IMR-90 (cell line): ENCODE measurements around the gene PTPN22. TPM values are rescaled to one million over a fixed set of nuclear protein-coding genes. Genes with fewer than 3 reads are reported as not detected.

Experiments
- ATAC-seq: fragments of 200-7000 bp; cut with Tn5 transposase; 2 replicates; pipeline ENCODE4 v1.9.1; 2020; ENCODE audit warnings: low read depth, mild to moderate bottlenecking, moderate library complexity
- BruUV-seq: library from RNA; stranded (reverse); fragments of 400-500 nt; replicated peaks from 2 replicates; lab custom pipeline; 2021; lab: Mats Ljungman, UMichigan
- CTCF ChIA-PET: fragments of 300-600 bp; formaldehyde crosslinking; extraction: SDS; loops from one replicate; lab custom pipeline; 2021; ENCODE audit warnings: antibody characterized with exemption; lab: Yijun Ruan, JAX
- POLR2A ChIA-PET: fragments of 300-600 bp; sonication (Branson Sonifier 250); formaldehyde crosslinking; loops from one replicate; lab custom pipeline; 2022; ENCODE audit warnings: antibody characterized with exemption; ENCODE audit not compliant: unreplicated experiment; lab: Charles Lee
- DNase-seq: peaks from one replicate; pipeline ENCODE4 v3.0.0; 2013
- H2AFZ ChIP-seq: replicated peaks from 2 replicates; pipeline ENCODE3; 2013; ENCODE audit warnings: low read length, mild to moderate bottlenecking; ENCODE audit not compliant: poor library complexity
- H2AK5ac ChIP-seq: 2 replicates; pipeline ENCODE4 v1.6.1; 2013; ENCODE audit warnings: low read depth, low read length, inconsistent platforms
- H2AK9ac ChIP-seq: replicated peaks from 2 replicates; pipeline ENCODE3; 2013; ENCODE audit warnings: mild to moderate bottlenecking, low read depth, low read length, moderate library complexity; ENCODE audit not compliant: poor library complexity
- H2BK120ac ChIP-seq: 2 replicates; pipeline ENCODE4 v1.6.1; 2013; ENCODE audit warnings: low read depth, low read length, inconsistent platforms
- H2BK15ac ChIP-seq: 3 replicates; pipeline ENCODE4 v1.6.1; 2013; ENCODE audit warnings: low read depth, low read length, inconsistent platforms
- H2BK20ac ChIP-seq: 2 replicates; pipeline ENCODE4 v1.6.1; 2013; ENCODE audit warnings: low read depth, mild to moderate bottlenecking, inconsistent platforms, low read length, moderate library complexity
- H2BK5ac ChIP-seq: 2 replicates; pipeline ENCODE4 v1.6.1; 2013; ENCODE audit warnings: mild to moderate bottlenecking, low read depth, low read length, inconsistent platforms; ENCODE audit not compliant: poor library complexity, severe bottlenecking
- H3K14ac ChIP-seq: replicated peaks from 2 replicates; pipeline ENCODE4 v1.6.1; 2013; ENCODE audit warnings: low read depth, low read length, inconsistent platforms
- H3K18ac ChIP-seq: 2 replicates; pipeline ENCODE4 v1.6.1; 2013; ENCODE audit warnings: low read depth, low read length, control low read depth
- H3K23ac ChIP-seq: 2 replicates; pipeline ENCODE4 v1.6.1; 2013; ENCODE audit warnings: low read depth, low read length, inconsistent platforms
- H3K27ac ChIP-seq: 2 replicates; pipeline ENCODE4 v1.5.1; 2013; ENCODE audit warnings: mild to moderate bottlenecking, control low read depth, low read length; ENCODE audit not compliant: insufficient read depth
- H3K27me3 ChIP-seq: 2 replicates; pipeline ENCODE4 v1.6.1; 2013; ENCODE audit warnings: low read length; ENCODE audit not compliant: control insufficient read depth, insufficient read depth
- H3K36me3 ChIP-seq: 2 replicates; pipeline ENCODE4 v1.6.1; 2013; ENCODE audit warnings: low read length, mixed read lengths; ENCODE audit not compliant: control insufficient read depth, insufficient read depth
- H3K4ac ChIP-seq: 2 replicates; pipeline ENCODE4 v1.6.1; 2013; ENCODE audit warnings: low read depth, low read length, inconsistent platforms
- H3K4me1 ChIP-seq: 2 replicates; pipeline ENCODE4 v1.6.1; 2013; ENCODE audit warnings: low read length, mixed read lengths; ENCODE audit not compliant: control insufficient read depth, insufficient read depth
- H3K4me2 ChIP-seq: 2 replicates; pipeline ENCODE4 v1.6.1; 2013; ENCODE audit warnings: low read depth, mild to moderate bottlenecking, control low read depth, low read length, moderate library complexity
- H3K4me3 ChIP-seq: 2 replicates; pipeline ENCODE4 v1.5.1; 2013; ENCODE audit warnings: low read depth, mild to moderate bottlenecking, control low read depth, low read length, moderate library complexity; ENCODE audit not compliant: insufficient read depth
- H3K56ac ChIP-seq: 2 replicates; pipeline ENCODE4 v1.6.1; 2013; ENCODE audit warnings: low read length, inconsistent platforms; ENCODE audit not compliant: insufficient read depth; ENCODE audit errors: extremely low read depth
- H3K79me1 ChIP-seq, 2 experiments: 2 replicates each; pipeline ENCODE4 v1.6.1; 2013; ENCODE audit warnings: low read length in 2 of 2, inconsistent platforms in 1 of 2, low read depth in 1 of 2
- H3K9ac ChIP-seq: 2 replicates; pipeline ENCODE4 v1.6.1; 2013; ENCODE audit warnings: low read depth, low read length, control low read depth
- H3K9me1 ChIP-seq: 2 replicates; pipeline ENCODE4 v1.6.1; 2013; ENCODE audit warnings: low read length, inconsistent platforms; ENCODE audit not compliant: insufficient read depth
- H3K9me3 ChIP-seq: 2 replicates; pipeline ENCODE4 v1.6.1; 2013; ENCODE audit warnings: low read length; ENCODE audit not compliant: control insufficient read depth, insufficient read depth
- H4K20me1 ChIP-seq: 2 replicates; pipeline ENCODE4 v1.6.1; 2013; ENCODE audit warnings: low read length, inconsistent platforms; ENCODE audit not compliant: insufficient read depth
- H4K5ac ChIP-seq: 2 replicates; pipeline ENCODE4 v1.6.1; 2013; ENCODE audit warnings: mild to moderate bottlenecking, low read depth, low read length, control low read depth
- H4K8ac ChIP-seq, 2 experiments: 2 replicates each; pipeline ENCODE4 v1.6.1; 2013; ENCODE audit warnings: low read depth in 2 of 2, low read length in 2 of 2, control low read depth in 1 of 2, inconsistent platforms in 1 of 2
- H4K91ac ChIP-seq: 2 replicates; pipeline ENCODE4 v1.6.1; 2013; ENCODE audit warnings: low read depth, low read length, inconsistent platforms; ENCODE audit not compliant: insufficient read depth
- BHLHE40 ChIP-seq: fragments of 150-350 bp; IDR thresholded peaks from 2 replicates; pipeline ENCODE4 v1.6.1; 2016; ENCODE audit warnings: mild to moderate bottlenecking, low read depth, low read length
- CEBPB ChIP-seq: IDR thresholded peaks from 2 replicates; pipeline ENCODE4 v1.6.1; 2012; ENCODE audit warnings: low read depth, low read length, improper control_type of control experiment
- CHD1 ChIP-seq: IDR thresholded peaks from 2 replicates; pipeline ENCODE4 v1.6.1; 2012; ENCODE audit warnings: low read depth, low read length, improper control_type of control experiment
- FOS ChIP-seq: fragments of 150-350 bp; IDR thresholded peaks from 2 replicates; pipeline ENCODE4 v1.6.1; 2016; ENCODE audit warnings: low read depth, low read length
- MAFK ChIP-seq: IDR thresholded peaks from 2 replicates; pipeline ENCODE4 v1.6.1; 2012; ENCODE audit warnings: low read depth, low read length, improper control_type of control experiment
- MAZ ChIP-seq: IDR thresholded peaks from 2 replicates; pipeline ENCODE4 v1.6.1; 2012; ENCODE audit warnings: low read depth, mild to moderate bottlenecking, low read length, improper control_type of control experiment, moderate library complexity, borderline replicate concordance
- MXI1 ChIP-seq: IDR thresholded peaks from 2 replicates; pipeline ENCODE4 v1.6.1; 2012; ENCODE audit warnings: low read depth, mild to moderate bottlenecking, low read length, moderate library complexity, borderline replicate concordance
- NFE2L2 ChIP-seq: fragments of 150-350 bp; IDR thresholded peaks from 2 replicates; pipeline ENCODE4 v1.6.1; 2016; ENCODE audit warnings: low read depth, mild to moderate bottlenecking, low read length
- POLR2A ChIP-seq: IDR thresholded peaks from 2 replicates; pipeline ENCODE4 v1.6.1; 2012; ENCODE audit warnings: mild to moderate bottlenecking, low read depth, low read length
- RAD21 ChIP-seq: IDR thresholded peaks from 2 replicates; pipeline ENCODE4 v1.6.1; 2012; ENCODE audit warnings: low read length, improper control_type of control experiment
- RCOR1 ChIP-seq: IDR thresholded peaks from 2 replicates; pipeline ENCODE4 v1.6.1; 2012; ENCODE audit warnings: mild to moderate bottlenecking, low read length, improper control_type of control experiment; ENCODE audit not compliant: insufficient replicate concordance
- RFX5 ChIP-seq: IDR thresholded peaks from 2 replicates; pipeline ENCODE4 v1.8.0; 2012; ENCODE audit warnings: low read depth, mild to moderate bottlenecking, low read length, moderate library complexity
- SMC3 ChIP-seq: fragments of 150-350 bp; IDR thresholded peaks from 2 replicates; pipeline ENCODE4 v1.6.1; 2016; ENCODE audit warnings: low read depth, mild to moderate bottlenecking, antibody characterized with exemption, low read length, moderate library complexity
- WGBS, 2 experiments: methylation state at CpG; one replicate each; pipeline versions ENCODE4 v1.1.5 to v1.1.7; 2013; ENCODE audit warnings: missing lambda C conversion rate in 2 of 2; ENCODE audit not compliant: insufficient read length in 1 of 2; ENCODE audit errors: extremely low coverage in 2 of 2; 5-methylcytosine and 5-hydroxymethylcytosine counted together
- dilution Hi-C: fragments of 300-500 bp; cut with HindIII; formaldehyde crosslinking; loops from one replicate; pipeline ENCODE4 v1.14.3; 2018; ENCODE audit warnings: low sequenced_read_pairs; ENCODE audit not compliant: unreplicated experiment
- in situ Hi-C: fragments of 300-500 bp; cut with MboI; formaldehyde crosslinking; loops from 3 replicates; pipeline ENCODE4 v1.14.3; 2019; ENCODE audit warnings: low sequenced_read_pairs, inconsistent platforms, mixed read lengths
- intact Hi-C: fragments of 100-400 bp; cut with micrococcal nuclease; formaldehyde crosslinking; loops from 2 replicates; pipeline ENCODE4 v1.10.0; 2022
- polyA plus RNA-seq, 3 experiments: library from polyadenylated mRNA; depleted of rRNA; stranded (reverse); fragments of >200 nt; gene quantifications; 2 replicates each; pipeline ENCODE4 v1.2.3, GENCODE V29; 2012; ENCODE audit warnings: low replicate concordance in 1 of 3
- total RNA-seq: library from RNA; depleted of rRNA; stranded (reverse); fragments of >200 nt; gene quantifications from 2 replicates; pipeline ENCODE4 v1.2.3, GENCODE V29; 2012
- TF ChIP-seq, protein P1 (sequence below): fragments of 150-350 bp; IDR thresholded peaks from 2 replicates; pipeline ENCODE4 v1.6.1; 2017; ENCODE audit warnings: mild to moderate bottlenecking, antibody characterized with exemption, low read length, low read depth
- TF ChIP-seq, protein P2 (sequence below): conservative IDR thresholded peaks from 2 replicates; pipeline ENCODE4 v1.5.1; 2012; ENCODE audit warnings: mild to moderate bottlenecking, low read depth, low read length, improper control_type of control experiment
- TF ChIP-seq, protein P3 (sequence below): fragments of 150-350 bp; IDR thresholded peaks from 2 replicates; pipeline ENCODE4 v1.6.1; 2016; ENCODE audit warnings: low read depth, mild to moderate bottlenecking, low read length, moderate library complexity, borderline replicate concordance

PTPN22 gene
- total and polyA plus RNA-seq, 2 of the 4 experiments (the other 2 are of a cell fraction), result 0.14 to 0.18 TPM

DNA sequence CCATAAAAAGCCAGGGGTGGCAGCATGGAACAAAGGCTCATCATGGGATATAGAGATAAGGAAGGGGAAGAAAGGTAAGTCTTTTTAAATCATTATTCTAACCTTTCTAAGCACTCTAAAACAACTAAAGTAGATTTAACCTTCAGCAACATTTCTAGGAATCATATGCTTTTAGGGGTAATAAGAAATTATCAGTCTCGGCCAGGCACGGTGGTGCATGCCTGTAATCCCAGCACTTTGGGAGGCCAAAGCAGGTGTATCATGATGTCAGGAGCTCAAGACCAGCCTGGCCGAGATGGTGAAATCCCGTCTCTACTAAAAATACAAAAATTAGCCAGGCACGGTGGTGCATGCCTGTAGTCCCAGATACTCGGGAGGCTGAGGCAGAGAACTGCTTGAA is 92.0 kb downstream of the PTPN22 start:
- no peak overlapping the region for H3K27ac ChIP-seq
- H2BK20ac ChIP-seq, result no peak overlapping the region
- BruUV-seq, result no TSS peak
- no peak overlapping the region for H4K5ac ChIP-seq
- dilution Hi-C loops, result no loop called here
- no peak overlapping the region for H3K4ac ChIP-seq
- no peak overlapping the region for H2BK15ac ChIP-seq
- no peaks in the 10 kb centered on the region for H3K9me3 ChIP-seq
- H3K27me3 ChIP-seq, result no peaks in the 10 kb centered on the region
- H2BK5ac ChIP-seq, result no peak overlapping the region
- in situ Hi-C loops, result no loop called here
- no peak overlapping the region for H2AK5ac ChIP-seq
- no peak overlapping the region for H2AFZ ChIP-seq
- peaks cover 41 to 69% of the 10 kb centered on the region in 2 experiments for H3K79me1 ChIP-seq
- H3K36me3 ChIP-seq, result peaks cover 12% of the 10 kb centered on the region
- intact Hi-C loops, result no loop called here
- H4K20me1 ChIP-seq, result peaks cover 16% of the 10 kb centered on the region; the same call in 1 of the 2 replicates
- no peak overlapping the region for H3K23ac ChIP-seq
- no peak overlapping the region for H3K4me2 ChIP-seq
- peaks cover 10% of the 10 kb centered on the region for H3K4me1 ChIP-seq
- no peak overlapping the region for H4K8ac ChIP-seq
- ATAC-seq (no peak), DNase-seq (no peak)
- CTCF ChIA-PET, result interaction anchor here (0.6 kb wide), 1 partner anchor 18 kb away, joined by 4 read pairs; no protein-coding TSS in a partner anchor
- no peak overlapping the region for H2BK120ac ChIP-seq
- TF ChIP-seq CHD1 (no peak), MXI1 (no peak), RCOR1 (no peak), CEBPB (no peak), BHLHE40 (no peak), MAFK (no peak), FOS (no peak), NFE2L2 (no peak), SMC3 (no peak), MAZ (no peak), POLR2A (no peak), RFX5 (no peak), RAD21 (no peak)
- TF ChIP-seq, protein P1, sequence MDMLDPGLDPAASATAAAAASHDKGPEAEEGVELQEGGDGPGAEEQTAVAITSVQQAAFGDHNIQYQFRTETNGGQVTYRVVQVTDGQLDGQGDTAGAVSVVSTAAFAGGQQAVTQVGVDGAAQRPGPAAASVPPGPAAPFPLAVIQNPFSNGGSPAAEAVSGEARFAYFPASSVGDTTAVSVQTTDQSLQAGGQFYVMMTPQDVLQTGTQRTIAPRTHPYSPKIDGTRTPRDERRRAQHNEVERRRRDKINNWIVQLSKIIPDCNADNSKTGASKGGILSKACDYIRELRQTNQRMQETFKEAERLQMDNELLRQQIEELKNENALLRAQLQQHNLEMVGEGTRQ, result no peak
- TF ChIP-seq, protein P2, sequence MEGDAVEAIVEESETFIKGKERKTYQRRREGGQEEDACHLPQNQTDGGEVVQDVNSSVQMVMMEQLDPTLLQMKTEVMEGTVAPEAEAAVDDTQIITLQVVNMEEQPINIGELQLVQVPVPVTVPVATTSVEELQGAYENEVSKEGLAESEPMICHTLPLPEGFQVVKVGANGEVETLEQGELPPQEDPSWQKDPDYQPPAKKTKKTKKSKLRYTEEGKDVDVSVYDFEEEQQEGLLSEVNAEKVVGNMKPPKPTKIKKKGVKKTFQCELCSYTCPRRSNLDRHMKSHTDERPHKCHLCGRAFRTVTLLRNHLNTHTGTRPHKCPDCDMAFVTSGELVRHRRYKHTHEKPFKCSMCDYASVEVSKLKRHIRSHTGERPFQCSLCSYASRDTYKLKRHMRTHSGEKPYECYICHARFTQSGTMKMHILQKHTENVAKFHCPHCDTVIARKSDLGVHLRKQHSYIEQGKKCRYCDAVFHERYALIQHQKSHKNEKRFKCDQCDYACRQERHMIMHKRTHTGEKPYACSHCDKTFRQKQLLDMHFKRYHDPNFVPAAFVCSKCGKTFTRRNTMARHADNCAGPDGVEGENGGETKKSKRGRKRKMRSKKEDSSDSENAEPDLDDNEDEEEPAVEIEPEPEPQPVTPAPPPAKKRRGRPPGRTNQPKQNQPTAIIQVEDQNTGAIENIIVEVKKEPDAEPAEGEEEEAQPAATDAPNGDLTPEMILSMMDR, result no peak
- TF ChIP-seq, protein P3, sequence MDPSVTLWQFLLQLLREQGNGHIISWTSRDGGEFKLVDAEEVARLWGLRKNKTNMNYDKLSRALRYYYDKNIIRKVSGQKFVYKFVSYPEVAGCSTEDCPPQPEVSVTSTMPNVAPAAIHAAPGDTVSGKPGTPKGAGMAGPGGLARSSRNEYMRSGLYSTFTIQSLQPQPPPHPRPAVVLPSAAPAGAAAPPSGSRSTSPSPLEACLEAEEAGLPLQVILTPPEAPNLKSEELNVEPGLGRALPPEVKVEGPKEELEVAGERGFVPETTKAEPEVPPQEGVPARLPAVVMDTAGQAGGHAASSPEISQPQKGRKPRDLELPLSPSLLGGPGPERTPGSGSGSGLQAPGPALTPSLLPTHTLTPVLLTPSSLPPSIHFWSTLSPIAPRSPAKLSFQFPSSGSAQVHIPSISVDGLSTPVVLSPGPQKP, result no peak
- no peak overlapping the region for H3K9ac ChIP-seq
- no peak overlapping the region for H3K56ac ChIP-seq
- no peak overlapping the region for H3K18ac ChIP-seq
- H3K4me3 ChIP-seq, result no peak overlapping the region
- H4K91ac ChIP-seq, result no peak overlapping the region
- no peak overlapping the region for H3K14ac ChIP-seq
- POLR2A ChIA-PET, result no interaction called here
- no peak overlapping the region for H2AK9ac ChIP-seq
- peaks cover 5% of the 10 kb centered on the region for H3K9me1 ChIP-seq
- WGBS, 2 experiments, result 100% methylated on average over 1 of the region's 6 CpGs; no CpG with 5 or more reads in 1 of the 2 experiments
